SU-DHL-6 (cell line): ENCODE measurements around the gene GLDN.

Source experiments
- H2AFZ ChIP-seq: fragments of 200-600 bp; sonication (generic); 2 replicates; pipeline ENCODE4 v1.6.1; 2014; ENCODE audit warnings: low read depth, mild to moderate bottlenecking, moderate library complexity, mixed read lengths, antibody characterized with exemption, low read length; ENCODE audit not compliant: severe bottlenecking
- H3F3A ChIP-seq: fragments of 200-600 bp; shearing (Covaris generic); 2 replicates; pipeline ENCODE4 v1.6.0; 2016; ENCODE audit warnings: antibody characterized with exemption, mild to moderate bottlenecking; ENCODE audit not compliant: insufficient read depth
- H3K27ac ChIP-seq: fragments of 200-600 bp; sonication (generic); 2 replicates; pipeline ENCODE4 v1.5.1; 2016; ENCODE audit warnings: low read depth, mild to moderate bottlenecking, low read length, moderate library complexity, mixed read lengths
- H3K27me3 ChIP-seq: fragments of 200-600 bp; sonication (generic), shearing (Covaris generic); 2 replicates; pipeline ENCODE4 v1.6.0; 2014; ENCODE audit warnings: mild to moderate bottlenecking, low read length
- H3K36me3 ChIP-seq: fragments of 200-600 bp; sonication (generic); 2 replicates; pipeline ENCODE4 v1.6.1; 2014; ENCODE audit warnings: mild to moderate bottlenecking, low read length, mixed read lengths
- H3K4me2 ChIP-seq: fragments of 300-600, 200-600 bp; shearing (Covaris generic), sonication (generic); 2 replicates; pipeline ENCODE4 v1.6.0; 2014; ENCODE audit warnings: low read length, low read depth, mild to moderate bottlenecking; ENCODE audit not compliant: poor library complexity, severe bottlenecking
- H3K4me3 ChIP-seq: fragments of 200-600 bp; sonication (generic); 2 replicates; pipeline ENCODE4 v1.5.1; 2014; ENCODE audit warnings: antibody characterized with exemption, low read length, mild to moderate bottlenecking, mixed read lengths; ENCODE audit not compliant: insufficient read depth, poor library complexity, severe bottlenecking
- H3K79me2 ChIP-seq: fragments of 200-600 bp; sonication (generic); 2 replicates; pipeline ENCODE4 v1.6.1; 2014; ENCODE audit warnings: mild to moderate bottlenecking, low read length, moderate library complexity; ENCODE audit not compliant: insufficient read depth
- H3K9ac ChIP-seq: fragments of 200-600 bp; sonication (generic); 2 replicates; pipeline ENCODE4 v1.7.0; 2014; ENCODE audit warnings: mild to moderate bottlenecking, low read length
- H3K9me2 ChIP-seq: fragments of 200-600 bp; sonication (generic); replicated peaks from 2 replicates; pipeline ENCODE4 v1.6.1; 2014; ENCODE audit warnings: low read length; ENCODE audit not compliant: insufficient read depth
- H3K9me3 ChIP-seq: fragments of 200-600 bp; sonication (generic); 2 replicates; pipeline ENCODE4 v1.6.1; 2014; ENCODE audit warnings: low read length, mixed read lengths; ENCODE audit not compliant: insufficient read depth
- H4K20me1 ChIP-seq: fragments of 200-600 bp; sonication (generic); 2 replicates; pipeline ENCODE4 v1.6.1; 2014; ENCODE audit warnings: low read depth, mild to moderate bottlenecking, antibody characterized with exemption, low read length, moderate library complexity, mixed read lengths
- CTCF ChIP-seq: fragments of 200-600 bp; sonication (generic); IDR thresholded peaks from one replicate; pipeline ENCODE4 v1.5.1; 2017; ENCODE audit warnings: antibody characterized with exemption, mild to moderate bottlenecking, low read length, moderate library complexity; ENCODE audit not compliant: insufficient read depth, poor library complexity, severe bottlenecking
- EZH2phosphoT487 ChIP-seq: fragments of 200-600 bp; sonication (generic), shearing (Covaris generic); conservative IDR thresholded peaks from 2 replicates; pipeline ENCODE4 v1.6.1; 2018; ENCODE audit warnings: mild to moderate bottlenecking, antibody characterized with exemption, low read length, moderate library complexity, mixed read lengths

GLDN gene

DNA sequence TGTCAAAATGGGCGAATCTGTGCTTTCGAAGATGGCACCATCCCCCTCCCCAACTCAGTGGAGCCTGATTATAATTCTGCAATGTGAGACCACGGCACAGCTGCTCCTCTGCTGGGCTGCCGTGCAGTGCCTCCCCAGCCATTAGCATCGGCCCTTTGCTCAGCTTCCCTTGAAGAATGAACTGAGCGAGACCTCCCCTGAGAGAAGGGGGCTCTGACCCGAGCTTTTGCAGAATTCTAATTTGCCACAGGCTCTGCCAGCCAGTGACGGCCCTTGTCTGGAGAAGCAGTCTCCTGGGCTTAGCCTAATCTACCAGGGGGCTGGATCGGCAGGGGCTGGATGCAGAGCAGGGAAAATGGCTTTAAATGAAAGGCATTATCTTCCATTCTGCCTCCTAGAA is 57.2 kb downstream of the GLDN start:
- no peak overlapping the region for H3K27ac ChIP-seq
- no peaks in the 10 kb centered on the region for H3K9me2 ChIP-seq
- H3K9me3 ChIP-seq: no peaks in the 10 kb centered on the region
- H3F3A ChIP-seq: no peaks in the 10 kb centered on the region
- no peaks in the 10 kb centered on the region for H4K20me1 ChIP-seq
- H3K27me3 ChIP-seq: no peaks in the 10 kb centered on the region
- no peak overlapping the region for H3K9ac ChIP-seq
- no peak overlapping the region for H3K4me2 ChIP-seq
- H2AFZ ChIP-seq: no peak overlapping the region
- no peak overlapping the region for H3K4me3 ChIP-seq
- no peaks in the 10 kb centered on the region for H3K36me3 ChIP-seq
- TF ChIP-seq EZH2phosphoT487 (no peak), CTCF (no peak)
- no peaks in the 10 kb centered on the region for H3K79me2 ChIP-seq

- Histone ChIP-seq H3K36me3 (no peaks in the 10 kb centered on the region), H3K27me3 (no peaks in the 10 kb centered on the region), H3K9me3 (no peaks in the 10 kb centered on the region), H3K79me2 (no peaks in the 10 kb centered on the region), H4K20me1 (no peaks in the 10 kb centered on the region), H3K9me2 (no peaks in the 10 kb centered on the region), H3K4me2 (no peak overlapping the region), H3K4me3 (no peak overlapping the region), H3K9ac (no peak overlapping the region), H3F3A (no peaks in the 10 kb centered on the region), H2AFZ (no peak overlapping the region), H3K27ac (no peak overlapping the region)
- no peak for TF ChIP-seq CTCF
- no peak for TF ChIP-seq EZH2phosphoT487
These were observed 59.8 kb downstream of the GLDN start for GRCh38 chr15:51401051-51401780.

DNA sequence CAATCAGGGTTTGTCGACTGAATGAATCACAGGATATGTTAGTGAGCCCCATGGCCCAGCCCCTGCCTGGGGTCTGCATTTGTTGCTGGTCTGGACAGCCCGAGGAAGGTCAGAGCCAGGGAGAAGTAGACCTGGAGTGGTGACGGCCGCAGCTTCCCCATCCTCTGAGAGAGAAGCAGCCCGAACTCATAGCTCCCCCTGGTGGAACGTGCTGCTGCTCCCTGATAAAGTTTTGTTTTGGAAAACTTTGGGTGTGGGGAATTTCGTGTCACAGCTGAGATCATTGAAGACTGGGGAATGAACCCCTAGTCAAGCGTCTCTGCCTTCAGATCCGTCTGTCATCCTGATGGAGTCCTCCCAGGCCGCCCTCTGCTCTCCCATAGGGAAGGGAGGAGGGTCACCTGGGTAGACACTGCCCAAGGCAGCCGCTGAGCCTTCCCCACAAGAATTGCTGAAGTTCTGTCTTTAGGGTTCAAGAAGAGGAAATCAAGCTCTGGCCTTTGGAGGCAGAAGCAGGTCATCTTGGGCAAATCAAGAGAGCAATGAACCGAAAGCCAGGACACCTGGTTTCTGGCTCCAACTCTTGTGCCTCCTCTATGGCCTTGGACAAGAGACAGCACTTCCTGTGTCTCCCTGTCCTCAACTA is 60.5 kb downstream of the GLDN start:
- Histone ChIP-seq H3K4me2 (no peak overlapping the region), H3K36me3 (no peaks in the 10 kb centered on the region), H3K9me2 (no peaks in the 10 kb centered on the region), H3K9ac (no peak overlapping the region), H3K27me3 (no peaks in the 10 kb centered on the region), H2AFZ (no peak overlapping the region), H3K27ac (no peak overlapping the region), H3F3A (no peaks in the 10 kb centered on the region), H4K20me1 (no peaks in the 10 kb centered on the region), H3K79me2 (no peaks in the 10 kb centered on the region), H3K4me3 (no peak overlapping the region), H3K9me3 (no peaks in the 10 kb centered on the region)
- TF ChIP-seq EZH2phosphoT487 (no peak), CTCF (peak; percentile 68)
